CD4-positive, alpha-beta T cell treated with Interleukin-17A for 1 hour (primary cell): ENCODE measurements around the gene LCE1E.

ENCODE experiments used
- DNase-seq: peaks from one replicate; pipeline ENCODE4 v3.0.0-alpha.2; 2020

Gene LCE1E, protein sequence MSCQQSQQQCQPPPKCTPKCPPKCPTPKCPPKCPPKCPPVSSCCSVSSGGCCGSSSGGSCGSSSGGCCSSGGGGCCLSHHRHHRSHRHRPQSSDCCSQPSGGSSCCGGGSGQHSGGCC

DNA sequence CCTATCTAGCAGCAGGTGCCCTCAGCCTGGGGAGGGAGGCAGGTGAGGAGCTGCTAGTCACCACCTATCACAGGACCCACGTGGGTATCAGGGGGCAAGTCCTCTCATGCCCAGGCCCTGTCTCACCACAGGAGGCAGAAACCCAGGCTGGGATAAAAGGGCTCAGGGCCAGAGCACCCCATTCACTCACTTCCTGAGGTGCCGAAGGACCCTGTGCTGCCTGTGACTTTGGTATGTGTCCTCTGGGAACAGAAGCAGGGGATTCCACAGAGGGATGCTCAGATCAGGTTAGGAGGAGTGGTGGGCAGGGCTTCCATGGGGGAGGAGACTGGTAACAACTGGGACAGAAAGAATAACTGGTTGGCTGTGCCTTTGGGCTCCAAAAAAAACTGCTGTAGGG lies at the start of gene LCE1E:
TSS of gene LCE1E (plus strand) at position 181 of the 400 bp plus-strand sequence. CDS start 1,043 bp downstream, outside the sequence.
- no peak for DNase-seq

DNA sequence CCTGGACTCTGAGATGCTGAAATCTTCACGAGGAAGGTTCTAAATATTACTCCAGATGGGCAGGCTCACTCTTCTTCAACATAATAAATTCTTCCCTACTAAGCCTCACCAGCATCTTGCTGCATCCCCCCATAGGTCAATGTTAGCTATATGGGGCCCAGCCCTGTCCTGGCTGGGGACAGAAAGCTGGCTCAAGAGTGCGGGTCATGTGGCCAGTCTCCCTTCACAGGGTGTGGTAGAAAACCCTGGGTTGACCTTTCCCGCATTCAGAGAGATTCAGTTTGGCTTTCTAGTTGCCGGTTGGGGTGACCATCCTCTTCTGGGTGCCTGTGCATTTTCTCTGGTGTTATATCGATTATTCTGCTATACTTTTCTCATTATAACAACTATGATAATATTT lies 48.1 kb upstream of the LCE1E start:
- no peak for DNase-seq

DNA sequence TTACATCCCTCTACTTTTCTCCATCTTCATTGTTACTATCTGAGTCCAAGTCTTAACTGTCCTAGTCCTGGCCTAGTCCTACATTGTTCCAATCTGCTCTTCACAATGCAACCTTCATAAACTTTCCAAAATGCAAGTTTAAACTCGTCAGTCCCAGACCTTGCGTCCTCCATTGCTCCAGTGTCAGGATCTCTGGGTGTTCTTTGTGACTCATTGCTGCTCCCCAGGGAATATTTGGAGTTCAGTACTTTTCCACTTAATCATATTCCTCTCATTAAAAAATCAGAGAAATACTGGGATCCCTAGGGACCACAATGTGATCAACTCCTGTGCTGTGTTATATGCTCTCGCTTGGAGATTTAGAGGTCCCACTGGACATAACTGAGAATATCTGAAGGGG lies 46.2 kb upstream of the LCE1E start:
- no peak for DNase-seq

DNA sequence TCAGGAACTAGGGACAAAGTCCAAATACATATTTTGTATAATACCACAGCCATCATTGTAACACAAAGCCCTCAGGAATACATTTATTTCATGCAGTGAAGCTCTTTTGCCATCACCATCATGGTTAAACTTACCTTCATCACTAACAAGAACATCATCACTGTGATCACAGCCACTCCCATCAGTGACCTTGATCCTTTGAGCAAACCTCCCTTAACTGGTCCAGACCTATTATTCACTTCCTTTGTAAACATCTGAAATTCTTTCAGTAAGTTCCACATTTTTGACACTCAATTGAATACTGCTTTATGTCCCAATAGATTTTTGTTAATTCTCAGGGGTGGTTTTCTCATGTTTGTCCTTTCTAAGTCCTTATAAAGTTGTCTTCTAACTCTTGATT lies 44.4 kb upstream of the LCE1E start:
- no peak for DNase-seq

DNA sequence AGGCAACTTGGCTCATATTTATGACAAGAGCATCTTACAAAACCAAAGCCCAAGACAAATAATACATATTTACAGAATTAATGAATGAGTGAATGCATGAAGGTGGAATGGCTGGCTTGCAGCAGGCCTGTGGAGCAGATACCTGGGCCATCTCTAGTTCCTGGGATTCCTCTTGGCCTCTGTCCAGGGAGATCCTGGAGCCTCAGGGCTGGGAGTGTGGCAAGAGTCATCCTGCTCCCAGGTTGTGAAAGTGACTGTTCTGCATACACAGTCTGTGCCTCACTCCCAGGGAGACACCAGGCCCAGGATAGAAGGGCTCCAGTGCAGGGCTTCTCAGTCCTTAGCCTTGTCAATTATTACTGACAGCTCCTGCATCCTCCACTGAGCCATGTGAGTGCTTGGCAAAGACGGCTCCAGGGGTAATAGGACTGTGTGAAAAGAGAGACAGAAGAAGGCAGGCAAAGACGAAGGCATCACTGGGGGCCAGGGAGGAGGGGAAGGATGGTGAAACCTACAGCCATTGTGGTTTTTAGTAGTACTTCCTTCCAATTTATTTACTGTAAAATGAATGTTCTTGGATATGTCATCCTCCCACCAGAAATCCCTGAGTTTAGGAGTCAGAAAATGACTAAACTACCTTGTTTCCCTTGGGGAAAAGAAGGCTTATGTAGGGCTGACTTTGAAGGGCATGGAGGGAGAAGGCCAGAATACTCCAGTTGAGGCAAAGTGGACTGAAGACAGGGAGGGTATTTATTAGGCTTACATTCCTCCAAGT lies 42.5 kb upstream of the LCE1E start:
- no peak for DNase-seq

DNA sequence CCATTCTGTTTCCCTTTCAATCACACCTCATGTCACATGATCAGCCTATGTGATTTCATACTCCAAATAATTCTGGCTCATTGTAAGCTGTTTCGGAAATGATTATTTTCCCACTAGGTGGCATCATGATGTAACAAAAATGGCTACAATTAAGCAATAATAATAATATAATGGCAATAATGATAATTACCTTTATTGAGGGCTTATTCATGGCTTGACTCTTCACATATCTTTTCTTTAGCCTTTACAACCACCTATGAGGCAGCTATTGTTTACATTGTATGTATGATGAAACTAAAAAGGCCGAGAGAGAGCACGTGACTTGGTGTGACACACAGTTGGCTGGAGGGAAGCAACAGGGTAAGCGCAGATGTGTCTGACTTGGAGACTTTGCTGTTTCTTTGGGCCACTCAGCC lies 40.8 kb upstream of the LCE1E start:
- no peak for DNase-seq

DNA sequence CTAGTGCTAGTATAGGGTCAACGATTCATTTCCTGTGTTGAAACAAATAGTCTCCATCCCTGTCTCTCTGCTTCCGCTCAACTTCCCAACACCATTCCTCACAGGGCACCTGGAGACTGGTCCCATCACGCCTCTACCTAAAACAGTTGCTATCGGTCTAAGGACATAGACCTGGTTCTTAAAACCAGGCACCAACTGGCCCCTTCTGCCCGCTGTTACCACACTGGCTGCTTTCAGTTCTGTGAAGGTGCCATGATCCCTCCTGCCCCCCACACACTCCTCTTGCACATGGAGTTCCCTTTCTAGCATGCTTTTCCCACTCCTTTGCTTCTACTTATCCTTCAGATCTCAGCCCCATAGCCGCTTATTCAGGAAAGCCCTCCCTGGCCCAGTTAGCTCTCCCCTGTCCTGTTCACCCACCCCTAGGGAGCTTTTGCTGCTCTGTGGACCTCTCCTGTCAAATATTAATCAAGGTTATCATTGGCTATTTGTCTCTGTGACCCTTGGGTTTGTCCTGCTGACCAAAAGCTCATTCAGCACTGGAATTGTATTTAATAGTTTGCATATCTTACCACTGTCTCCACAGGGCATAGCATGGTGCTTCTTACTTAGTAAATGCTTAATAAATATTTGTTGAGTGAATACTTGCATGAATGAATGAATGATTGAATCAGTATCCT lies 40.2 kb upstream of the LCE1E start:
- no peak for DNase-seq

DNA sequence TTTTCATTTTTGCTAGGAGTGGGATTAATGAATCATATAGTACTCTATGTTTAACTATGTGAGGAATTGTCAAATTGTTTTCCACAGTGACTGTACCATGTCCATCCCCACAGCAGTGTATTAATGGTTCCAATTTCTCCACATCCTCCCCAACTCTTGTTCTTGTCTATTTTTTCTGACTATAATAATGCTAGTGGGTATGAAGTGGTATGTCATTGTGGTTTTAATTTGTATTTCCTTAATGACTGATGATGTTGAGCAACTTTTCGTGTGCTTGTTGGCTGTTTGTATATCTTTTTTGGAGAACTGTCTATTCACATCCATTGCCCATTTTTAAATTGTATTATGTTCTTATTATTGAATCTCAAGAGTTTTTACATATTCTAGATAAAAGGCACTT lies 38.2 kb upstream of the LCE1E start:
- DNase-seq = no peak

DNA sequence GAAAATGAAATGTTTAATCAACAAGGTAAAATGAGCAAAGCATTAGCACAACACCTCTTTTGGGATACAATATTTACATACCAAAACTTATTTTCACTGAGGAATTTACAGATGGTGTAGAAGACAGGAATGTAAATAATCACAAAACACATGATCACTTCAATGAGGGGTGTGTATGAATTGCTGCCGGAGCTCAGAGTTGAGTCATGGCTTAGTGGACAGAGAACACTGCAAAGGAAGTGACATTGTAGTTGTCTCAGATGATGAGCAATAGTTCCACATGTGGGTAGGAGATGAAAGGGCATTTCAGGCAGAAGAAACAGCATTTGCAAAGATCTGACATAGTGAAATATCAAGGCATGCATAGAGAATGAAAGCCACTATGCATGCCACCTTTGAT lies 33.8 kb upstream of the LCE1E start:
- no peak for DNase-seq

DNA sequence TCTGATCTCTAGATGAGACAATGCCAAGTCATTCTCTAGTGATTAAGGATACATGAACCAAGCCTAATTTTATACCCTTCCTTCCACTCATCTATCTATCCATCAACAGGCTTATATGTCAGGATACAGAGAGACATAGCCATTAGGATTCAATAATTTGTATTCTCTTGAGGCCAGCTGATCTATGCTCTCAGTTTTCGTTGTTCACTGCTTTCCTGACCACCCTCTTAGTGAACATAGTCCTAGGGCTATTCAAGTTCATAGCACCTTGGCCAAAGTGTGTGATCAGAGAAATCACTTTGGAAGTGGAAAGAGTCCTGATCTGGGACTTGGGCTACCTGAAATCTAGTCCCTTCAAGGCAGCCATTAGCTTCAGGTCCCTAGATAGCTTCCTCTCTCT lies 32.5 kb upstream of the LCE1E start:
- no peak for DNase-seq

DNA sequence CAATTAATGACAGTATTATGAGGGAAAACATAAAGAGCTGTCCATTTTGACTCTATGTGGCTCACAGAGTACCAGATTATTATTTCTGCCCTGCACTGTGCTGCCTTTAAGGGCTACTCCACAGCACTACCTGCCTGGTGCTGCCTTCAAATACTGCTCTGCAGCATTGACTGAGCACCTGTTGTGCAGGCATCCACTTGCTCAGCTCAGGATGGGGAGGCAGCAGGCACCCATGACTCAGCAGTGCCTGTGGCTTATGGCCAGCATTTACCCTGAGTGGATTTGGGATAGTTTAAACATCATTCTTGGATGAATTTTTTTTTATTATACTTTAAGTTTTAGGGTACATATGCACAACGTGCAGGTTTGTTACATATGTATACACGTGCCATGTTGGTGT lies 29.2 kb upstream of the LCE1E start:
- DNase-seq = no peak

DNA sequence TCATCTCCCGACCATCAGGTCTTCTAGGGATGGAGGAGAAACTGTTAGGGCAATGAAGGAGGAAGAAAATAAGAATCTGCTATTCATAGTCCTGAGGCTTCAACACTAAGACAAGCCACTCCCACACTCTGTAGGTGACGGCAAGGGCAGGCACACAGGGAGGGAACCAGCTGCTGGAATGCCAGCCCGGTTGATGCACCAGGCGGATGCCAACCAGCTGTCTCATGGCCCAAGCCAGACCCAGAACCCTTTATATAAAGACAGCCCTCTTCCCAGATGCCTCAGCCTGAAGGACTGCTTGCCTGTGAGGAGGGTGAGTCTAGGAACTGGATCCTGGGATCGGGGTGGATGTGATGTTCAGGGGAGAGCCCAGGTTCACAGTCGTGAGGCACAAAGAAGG lies 28.3 kb upstream of the LCE1E start, which contains the start of gene KPRP:
TSS of gene KPRP (plus strand) at position 279 of the 400 bp plus-strand sequence. CDS start 1,564 bp downstream, outside the sequence.
- no peak for DNase-seq

DNA sequence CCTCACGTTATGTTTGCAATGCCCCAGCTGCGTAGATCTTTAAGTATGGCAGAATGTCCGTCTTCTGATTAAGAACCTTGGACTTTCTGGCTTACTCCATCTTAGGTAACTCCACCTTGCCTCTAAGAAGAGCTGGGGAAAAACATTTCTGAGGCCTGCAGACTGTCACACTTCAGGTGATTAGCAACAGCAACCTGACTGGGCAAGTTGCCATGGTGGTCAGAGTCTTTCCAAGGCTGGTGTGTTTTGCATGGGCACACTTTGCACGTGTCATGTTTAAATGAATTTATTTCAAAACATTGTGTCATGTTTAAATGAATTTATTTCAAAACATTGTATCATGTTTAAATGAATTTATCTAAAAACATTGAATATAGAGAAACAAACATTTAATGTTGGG lies 27.4 kb upstream of the LCE1E start:
- DNase-seq = no peak

DNA sequence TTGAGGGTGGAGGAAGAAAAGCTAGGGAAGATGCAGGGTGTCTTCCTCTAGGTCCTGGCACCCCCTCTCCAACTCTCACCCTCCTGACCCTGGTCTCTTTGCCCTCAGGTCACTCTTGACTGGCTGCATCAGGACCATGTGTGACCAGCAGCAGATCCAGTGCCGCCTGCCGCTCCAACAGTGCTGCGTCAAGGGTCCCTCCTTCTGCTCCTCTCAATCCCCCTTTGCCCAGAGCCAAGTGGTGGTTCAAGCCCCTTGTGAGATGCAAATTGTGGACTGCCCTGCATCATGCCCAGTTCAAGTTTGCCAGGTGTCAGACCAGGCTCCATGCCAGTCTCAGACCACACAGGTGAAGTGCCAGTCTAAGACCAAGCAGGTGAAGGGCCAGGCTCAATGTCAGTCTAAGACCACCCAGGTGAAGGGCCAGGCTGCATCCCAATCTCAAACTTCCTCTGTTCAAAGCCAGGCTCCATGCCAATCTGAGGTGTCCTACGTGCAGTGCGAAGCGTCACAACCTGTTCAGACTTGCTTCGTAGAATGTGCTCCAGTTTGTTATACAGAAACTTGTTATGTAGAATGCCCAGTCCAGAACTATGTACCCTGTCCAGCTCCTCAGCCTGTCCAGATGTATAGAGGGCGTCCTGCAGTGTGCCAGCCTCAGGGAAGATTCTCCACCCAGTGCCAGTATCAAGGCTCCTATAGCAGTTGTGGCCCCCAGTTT lies 26.4 kb upstream of the LCE1E start:
- DNase-seq = no peak

DNA sequence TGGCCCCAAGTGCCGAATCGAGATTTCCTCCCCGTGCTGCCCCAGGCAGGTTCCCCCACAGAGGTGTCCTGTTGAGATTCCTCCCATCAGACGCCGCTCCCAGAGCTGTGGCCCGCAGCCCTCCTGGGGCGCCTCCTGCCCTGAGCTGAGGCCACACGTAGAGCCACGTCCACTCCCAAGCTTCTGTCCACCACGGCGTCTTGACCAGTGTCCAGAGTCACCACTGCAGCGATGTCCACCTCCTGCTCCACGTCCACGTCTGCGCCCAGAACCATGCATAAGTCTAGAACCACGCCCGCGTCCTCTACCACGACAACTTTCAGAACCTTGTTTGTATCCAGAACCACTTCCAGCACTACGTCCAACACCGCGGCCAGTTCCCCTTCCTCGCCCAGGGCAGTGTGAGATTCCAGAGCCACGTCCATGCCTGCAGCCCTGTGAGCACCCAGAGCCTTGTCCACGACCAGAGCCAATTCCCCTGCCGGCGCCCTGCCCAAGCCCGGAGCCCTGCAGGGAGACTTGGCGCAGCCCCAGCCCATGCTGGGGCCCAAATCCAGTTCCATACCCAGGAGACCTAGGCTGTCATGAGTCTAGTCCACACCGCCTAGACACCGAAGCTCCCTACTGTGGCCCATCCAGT lies 25.4 kb upstream of the LCE1E start:
- DNase-seq = no peak

DNA sequence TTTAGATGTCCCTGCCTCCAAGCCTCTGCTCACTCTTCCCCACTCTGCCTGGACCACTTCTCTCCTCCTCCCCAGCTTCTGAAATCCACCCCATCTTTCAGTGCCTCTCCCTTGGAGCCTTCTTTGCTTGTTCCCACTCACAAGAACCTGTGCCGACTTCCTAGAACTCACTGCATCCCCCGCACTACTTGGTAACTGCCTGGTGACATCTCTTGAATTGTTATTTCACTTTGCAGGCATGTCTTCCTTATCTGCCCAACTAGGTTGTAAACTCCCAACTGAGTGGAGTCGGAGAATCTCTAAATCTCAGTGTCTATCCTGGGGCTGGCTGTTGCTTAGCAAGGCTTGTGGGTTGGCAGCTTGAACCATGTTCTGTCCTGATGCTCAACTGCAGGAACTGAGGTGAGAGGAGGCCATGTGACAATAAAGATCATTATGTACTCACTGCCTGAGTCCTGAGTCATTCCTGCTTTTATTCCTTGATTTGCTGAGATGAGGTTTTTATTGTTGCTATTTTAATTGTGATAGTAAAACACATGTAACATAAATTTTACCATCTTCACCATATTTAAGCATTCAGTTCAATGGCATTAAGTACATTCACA lies 24.3 kb upstream of the LCE1E start:
- DNase-seq = no peak

DNA sequence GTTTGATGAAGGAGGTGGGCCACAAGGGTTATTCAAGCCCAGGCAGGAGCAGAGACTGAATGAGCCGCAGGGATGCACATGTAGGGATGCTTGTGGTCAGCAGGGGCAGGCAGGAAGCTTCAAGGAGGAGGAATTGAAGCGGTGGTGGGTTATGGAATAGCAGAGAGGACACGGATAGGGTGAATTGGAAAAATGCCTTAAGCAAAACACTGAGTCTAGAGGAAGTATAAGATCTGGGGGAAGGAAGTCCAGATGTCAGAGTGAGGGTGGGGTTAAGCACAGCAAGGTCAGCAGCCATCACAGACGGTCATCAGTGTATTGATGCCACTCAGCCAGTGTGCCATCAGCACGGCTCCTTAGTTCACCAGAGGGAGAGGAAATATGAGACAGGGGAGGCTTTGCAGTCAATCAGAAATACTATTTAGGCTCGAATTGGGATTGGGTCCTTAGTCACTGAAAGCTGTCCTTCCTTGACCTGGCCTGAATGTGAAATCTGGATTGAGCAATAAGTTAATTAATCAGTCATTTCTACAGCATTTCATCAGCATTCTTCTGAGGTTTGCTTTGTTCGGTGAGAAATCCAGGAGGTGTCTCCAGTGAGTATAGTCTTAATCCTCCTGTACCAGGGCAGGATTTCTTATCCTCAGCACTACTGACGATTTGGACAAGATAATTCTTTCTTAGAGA lies 17.1 kb upstream of the LCE1E start:
- DNase-seq = no peak

DNA sequence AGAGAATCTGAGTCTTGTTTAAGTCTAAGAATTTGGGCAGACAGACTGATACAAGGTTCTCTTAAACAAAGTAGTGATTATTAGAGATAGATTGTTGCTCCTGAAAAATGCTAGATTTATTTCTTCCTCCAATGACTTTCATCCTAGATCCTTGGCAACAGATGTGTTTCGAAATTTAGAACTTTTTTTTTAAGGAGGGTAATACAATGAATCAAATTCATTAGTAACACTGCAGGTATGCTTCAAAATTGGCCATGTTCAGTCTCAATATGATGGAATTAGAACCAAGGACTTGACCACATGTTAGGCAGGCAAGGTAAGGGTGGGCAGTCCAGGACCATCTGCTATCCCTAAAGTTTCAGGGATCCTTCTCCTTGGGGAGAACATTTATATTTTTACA lies 15.6 kb upstream of the LCE1E start:
- no peak for DNase-seq

DNA sequence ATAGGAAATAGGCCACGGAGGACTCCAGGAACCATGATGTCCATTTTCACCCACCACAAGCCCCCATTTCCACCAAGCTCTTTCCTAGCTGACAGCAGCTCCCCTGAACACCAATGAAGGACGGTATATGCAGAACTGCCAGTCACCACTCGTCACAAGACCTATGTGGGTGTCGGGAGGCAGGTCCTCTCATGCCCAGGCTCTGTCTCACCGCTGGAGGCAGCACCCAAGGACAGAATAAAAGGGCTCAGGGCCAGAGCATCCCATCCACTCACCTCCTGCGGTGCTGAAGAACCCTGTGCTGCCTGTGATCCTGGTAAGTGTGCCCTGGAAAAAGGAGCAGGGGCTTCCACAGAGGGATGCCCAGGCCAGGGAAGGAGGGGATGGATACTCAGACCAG lies 11.2 kb upstream of the LCE1E start, which contains the start of gene LCE1F:
TSS of gene LCE1F (plus strand) at position 266 of the 400 bp plus-strand sequence. CDS start 1,232 bp downstream, outside the sequence.
- no peak for DNase-seq

DNA sequence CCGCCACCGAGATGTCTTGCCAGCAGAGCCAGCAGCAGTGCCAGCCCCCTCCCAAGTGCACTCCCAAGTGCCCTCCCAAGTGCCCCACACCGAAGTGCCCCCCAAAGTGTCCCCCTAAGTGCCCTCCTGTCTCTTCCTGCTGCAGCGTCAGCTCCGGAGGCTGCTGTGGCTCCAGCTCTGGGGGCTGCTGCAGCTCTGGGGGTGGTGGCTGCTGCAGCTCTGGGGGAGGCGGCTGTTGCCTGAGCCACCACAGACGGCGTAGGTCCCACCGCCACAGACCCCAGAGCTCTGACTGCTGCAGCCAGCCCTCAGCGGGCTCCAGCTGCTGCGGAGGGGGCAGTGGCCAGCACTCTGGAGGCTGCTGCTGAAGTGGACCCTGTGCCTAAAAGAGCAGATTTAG lies 9.7 kb upstream of the LCE1E start:
- no peak for DNase-seq

DNA sequence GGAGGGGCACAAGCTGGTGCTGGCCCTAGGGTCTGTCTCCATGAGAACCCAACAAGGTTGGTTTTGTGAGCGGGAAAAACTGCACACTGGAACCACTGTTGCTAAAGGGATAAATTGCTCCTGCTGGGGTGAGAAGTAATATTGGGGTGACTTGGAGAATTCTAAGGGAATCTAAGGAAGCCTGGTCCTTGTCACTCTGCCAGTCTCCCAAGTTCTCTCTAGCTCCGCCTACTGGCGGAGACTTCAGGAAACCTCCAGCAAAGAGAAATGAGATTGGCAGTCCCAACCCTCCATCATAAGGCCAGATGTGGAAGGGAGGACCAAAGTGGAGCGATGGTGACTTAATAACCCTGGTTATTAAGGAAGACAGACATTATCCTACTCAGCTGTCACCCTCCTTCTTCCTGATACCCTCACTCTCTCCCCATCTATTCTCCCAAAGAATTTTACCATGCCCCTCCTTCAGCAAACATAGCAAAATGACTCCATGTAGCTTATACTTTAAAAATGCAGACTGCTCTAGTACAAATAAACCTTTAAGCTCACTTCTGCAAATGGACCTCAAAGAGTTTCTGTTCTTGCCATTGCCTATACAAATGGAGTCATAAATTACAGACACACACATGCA lies 8.4 kb upstream of the LCE1E start:
- no peak for DNase-seq
